Stimulated activated CD4-positive, alpha-beta T cell treated with anti-CD3 and anti-CD28 coated beads, Interleukin-2, amount 100 ng/mL, for 48 hours (primary cell): ENCODE data around the gene TMEM17.
"Not testable (repeated sequence)": the region's sequence is repeated elsewhere in the genome, so short reads cannot be mapped to it uniquely, and the experiment has no call there.

Experiments
- DNase-seq, 2 donors: peaks; one replicate each; pipeline ENCODE4 v3.0.0-alpha.2; 2020

Gene TMEM17

GRCh38 chr2:62505750-62506420, at the start of gene TMEM17:
TMEM17 (minus strand) TSS chr2:62506195; CDS start chr2:62506129, 66 bp downstream.
- peak; percentile 42 to 47 for DNase-seq

DNA sequence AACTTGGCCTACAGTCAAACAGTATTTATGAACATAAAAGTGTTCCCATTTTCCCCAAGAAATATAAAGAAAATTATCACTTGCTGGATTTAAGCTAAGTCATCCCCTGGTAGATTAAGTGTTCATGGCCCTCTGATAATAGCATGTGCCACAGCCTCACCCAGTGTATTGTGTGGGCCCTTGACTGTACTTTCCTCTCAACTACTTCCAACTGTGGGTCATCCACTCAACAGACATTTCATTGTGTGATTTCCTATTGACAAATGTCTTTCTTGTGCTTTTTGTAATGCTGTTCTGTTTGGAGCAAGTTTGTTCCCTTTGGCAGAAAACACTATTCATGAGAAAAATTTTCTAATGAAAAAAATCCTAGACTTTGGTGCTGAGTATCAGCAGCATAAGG, 48.4 kb upstream of the TMEM17 start:
- DNase-seq: no peak

DNA sequence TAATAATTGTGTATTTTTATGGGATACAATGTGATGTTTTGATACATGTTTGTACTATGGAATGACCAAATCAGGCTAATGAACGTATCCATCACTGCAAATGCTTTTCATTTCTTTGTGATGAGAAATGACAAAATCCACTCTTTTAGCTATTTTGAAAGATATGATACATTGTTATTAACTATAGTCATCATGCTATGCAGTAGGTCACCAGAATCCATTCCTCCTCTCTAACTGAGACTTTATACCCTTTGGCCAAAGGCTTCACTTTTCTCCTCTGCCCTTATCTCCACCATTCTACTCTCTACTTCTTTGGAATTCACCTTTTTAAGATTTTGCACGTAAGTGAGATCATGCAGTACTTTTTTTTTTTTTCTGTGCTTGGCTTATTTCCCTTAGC, 44.5 kb upstream of the TMEM17 start:
- no peak for DNase-seq

DNA sequence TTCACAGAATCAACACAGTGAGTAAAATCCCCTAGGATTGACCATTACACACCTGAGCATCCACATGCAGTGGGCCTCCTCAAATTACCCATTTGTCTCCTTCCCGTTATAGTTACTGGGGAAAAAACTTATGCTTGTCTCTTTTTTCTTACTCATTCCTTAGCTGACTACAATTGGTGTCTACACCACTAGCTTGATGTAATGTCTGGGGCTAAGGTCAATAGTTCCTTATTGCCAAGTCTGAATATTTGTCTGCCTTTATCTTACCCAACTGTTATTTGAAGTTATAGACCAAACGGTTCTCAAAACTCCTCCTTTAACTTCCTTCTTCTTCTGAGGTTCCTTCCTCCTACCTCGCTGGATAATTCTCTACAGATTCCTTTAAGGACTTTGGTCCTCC, 41.9 kb upstream of the TMEM17 start:
- DNase-seq: no peak

DNA sequence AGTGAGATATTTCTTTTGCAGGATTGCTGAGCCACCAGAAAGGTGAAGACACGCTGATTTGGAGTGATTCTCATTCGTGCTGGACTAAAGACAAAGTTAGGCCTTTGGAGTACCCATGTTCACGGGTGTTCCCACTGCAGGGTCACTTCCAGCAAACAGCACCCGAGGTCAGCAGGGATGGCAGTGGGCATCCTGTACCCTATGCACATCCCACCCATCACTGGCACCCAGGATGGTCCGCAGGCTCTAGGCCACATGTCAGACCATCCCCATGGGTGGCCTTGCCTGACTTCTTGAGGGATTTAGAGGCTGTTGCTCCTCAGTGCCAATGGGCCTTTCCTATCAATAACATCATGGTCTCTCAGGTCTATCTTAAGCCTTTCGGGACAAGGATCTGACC, 39.3 kb upstream of the TMEM17 start:
- DNase-seq: no peak

DNA sequence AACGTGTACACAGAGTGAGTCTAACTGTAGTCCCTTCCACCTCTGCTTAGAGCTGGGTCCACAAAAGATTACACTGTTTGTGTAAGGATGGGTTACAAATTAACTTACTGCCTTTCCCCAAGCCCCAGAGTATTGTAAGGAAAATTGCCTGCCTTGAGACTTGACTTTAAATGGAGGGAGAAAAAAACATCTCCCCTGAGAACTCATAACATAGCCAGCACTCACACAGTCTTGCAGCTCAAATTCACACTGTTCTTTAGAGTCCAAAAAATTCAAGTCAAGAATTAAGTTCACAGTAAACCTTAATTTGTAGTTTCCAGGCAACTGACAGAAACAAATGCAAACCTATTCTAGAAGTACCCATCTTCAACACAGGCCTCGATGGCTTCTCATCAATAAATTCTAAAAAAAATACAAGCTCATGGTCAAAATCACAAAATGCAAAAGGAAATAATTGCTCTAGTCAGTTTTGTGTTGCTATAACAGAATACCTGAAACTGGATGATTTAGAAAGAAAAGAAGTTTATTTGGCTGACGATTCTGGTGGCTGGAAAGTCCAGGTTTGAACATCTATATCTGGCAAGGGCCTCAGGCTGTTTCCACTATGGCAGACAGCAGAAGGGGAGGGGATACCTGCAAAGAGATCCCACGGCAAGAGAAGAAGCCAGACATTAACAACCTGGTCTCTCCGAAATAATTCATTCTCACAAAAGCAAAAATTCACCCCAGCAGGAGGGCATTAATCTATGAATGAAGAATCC, 34.6 kb upstream of the TMEM17 start:
- DNase-seq: no peak

GRCh38 chr2:62539606-62540407, 33.8 kb upstream of the TMEM17 start:
- DNase-seq: no peak

DNA sequence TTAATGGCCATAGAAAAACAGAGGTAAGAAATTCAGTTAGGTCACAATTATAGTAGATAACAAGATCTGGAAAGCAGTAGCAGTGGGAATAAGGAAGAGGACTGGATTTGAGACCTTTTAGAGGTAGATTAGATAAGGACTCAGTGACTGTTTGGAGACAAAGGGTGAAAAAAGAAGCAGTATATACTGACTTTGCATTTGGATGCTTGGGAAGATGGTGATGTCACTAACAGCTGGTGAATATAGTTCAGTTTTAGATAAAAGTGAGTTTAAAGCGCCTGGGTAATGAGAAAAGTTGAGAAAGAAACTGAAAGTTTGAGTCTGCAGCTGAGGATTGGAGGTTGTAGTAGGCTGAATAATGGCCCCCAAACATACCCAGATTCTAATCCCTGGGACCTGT, 32.8 kb upstream of the TMEM17 start:
- no peak for DNase-seq

DNA sequence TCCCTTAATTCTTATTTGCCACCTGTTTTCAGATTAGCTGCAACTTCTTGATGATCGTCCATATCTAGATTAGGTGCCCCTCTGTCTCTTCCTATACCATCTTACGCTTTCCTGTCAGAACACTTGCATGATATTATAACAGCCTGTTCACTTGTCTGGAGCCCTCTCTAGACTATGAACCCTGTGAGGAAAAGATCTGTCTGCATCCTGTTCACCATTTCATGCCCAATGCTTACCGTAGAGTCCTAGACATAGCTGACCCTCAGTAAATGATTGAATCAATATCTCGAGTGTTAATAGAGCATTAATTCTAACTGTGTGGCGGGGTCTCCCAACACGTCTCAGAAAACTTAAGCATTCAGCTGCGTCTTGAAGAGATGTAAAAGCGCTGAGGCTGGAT, 31.8 kb upstream of the TMEM17 start:
- no peak for DNase-seq

DNA sequence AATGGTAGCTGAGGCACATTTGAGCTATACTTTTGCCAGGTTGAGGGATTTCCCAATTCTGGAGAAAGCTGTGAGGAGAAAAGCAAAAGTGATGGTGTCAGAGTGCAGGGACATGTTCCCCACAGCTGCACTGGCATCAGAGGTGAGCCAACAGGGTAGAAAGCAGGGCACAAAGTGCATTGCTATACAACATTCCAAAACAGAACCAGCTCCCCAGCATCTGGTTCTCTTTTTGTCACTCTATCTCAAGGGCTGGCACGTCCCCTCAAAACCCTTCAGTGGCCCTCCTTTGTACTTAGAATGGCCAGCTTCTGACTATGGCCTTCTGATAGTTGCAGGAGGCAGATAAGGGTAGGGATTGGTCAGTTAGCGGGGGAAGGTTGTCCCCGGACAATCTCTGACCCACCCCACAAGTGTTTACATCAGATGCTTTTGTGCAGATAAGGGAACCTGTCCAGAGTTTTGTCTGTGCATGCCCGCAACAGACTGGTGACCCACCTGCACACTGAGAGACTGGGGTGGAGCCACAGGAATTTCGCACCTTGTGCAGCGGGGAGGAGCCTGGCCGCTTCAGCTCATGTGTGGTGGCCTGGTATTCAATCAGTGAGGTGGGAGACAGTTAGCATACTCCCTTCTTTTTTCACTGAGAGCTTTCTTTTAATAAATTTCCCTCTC, 31.0 kb upstream of the TMEM17 start:
- no peak for DNase-seq

- not testable (repeated sequence) for DNase-seq
Measured at GRCh38 chr2:62535521-62535920, 29.5 kb upstream of the TMEM17 start.

DNA sequence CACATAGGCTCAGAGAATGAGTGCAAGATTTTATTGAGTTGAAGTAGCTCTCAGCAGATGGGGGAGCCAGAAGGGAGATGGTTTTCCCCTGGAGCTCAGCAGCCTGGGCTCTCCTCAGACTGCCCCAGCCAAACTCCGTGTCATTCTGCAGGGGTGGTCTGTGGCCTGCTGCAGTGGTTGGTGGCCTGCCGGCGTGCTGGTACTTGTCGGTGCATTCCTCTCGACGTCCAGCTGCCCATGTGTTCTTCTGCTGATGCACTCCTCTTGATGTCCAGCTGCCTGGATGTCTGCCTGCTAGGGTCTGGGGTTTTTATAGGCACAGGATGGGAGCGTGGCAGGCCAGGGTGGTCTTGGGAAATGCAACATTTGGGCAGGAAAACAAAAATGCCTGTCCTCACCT, 25.6 kb upstream of the TMEM17 start:
- no peak for DNase-seq

- no peak for DNase-seq
Measured at GRCh38 chr2:62529758-62530157, 23.8 kb upstream of the TMEM17 start.

GRCh38 chr2:62527478-62528210, 21.6 kb upstream of the TMEM17 start:
- DNase-seq: no peak

- no peak for DNase-seq
Measured at GRCh38 chr2:62526531-62527381, 20.8 kb upstream of the TMEM17 start.

DNA sequence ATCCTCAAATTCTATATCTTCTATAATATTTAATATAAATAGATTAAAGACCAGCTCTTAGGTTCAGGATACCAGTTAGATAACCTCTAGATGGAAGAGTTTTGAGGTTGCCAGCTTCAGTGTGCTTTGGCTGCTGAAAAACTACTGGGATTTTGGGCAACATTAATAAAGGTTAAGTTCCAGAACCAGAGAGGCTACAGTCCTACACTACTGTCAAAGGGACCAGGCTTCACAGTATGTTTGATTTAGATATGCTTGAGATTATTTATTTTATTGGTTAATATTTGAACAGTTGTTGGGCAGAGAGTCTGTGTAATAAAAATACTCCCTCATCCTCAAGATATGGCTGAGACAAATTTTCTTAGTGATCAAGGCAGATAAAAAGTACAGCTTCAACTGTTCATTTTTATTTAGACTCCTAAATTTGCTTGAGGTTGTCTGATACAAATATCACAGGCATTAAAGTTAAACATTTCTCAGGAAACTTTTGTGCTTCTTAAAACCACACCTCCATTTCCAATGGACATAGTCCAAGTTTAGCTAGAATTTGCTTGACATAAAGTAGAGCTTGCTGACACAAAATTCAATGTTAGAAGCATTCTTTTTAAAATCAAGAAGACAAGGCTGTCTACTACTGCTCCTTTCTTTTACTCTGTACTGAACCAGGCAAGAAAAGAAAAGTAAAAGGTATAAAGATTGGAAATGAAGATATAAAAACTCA, 19.7 kb upstream of the TMEM17 start:
- no peak for DNase-seq

GRCh38 chr2:62524293-62524941, 18.4 kb upstream of the TMEM17 start:
- DNase-seq: no peak

DNA sequence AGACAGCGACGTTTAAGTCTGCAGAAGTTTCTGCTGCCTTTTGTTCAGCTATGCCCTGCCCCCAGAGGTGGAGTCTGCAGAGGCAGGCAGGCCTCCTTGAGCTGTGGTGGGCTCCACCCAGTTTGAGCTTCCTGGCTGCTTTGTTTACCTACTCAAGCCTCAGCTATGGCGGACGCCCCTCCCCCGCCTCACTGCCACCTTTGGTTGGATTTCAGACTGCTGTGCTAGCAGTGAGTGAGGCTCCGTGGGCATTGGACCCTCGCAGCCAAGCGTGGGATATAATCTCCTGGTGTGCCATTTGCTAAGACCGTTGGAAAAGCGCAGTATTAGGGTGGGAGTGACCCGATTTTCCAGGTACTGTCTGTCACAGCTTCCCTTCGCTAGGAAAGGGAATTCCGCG, 15.1 kb upstream of the TMEM17 start:
- DNase-seq: not testable (repeated sequence)

GRCh38 chr2:62512384-62512783, 6.4 kb upstream of the TMEM17 start:
- DNase-seq: no peak

DNA sequence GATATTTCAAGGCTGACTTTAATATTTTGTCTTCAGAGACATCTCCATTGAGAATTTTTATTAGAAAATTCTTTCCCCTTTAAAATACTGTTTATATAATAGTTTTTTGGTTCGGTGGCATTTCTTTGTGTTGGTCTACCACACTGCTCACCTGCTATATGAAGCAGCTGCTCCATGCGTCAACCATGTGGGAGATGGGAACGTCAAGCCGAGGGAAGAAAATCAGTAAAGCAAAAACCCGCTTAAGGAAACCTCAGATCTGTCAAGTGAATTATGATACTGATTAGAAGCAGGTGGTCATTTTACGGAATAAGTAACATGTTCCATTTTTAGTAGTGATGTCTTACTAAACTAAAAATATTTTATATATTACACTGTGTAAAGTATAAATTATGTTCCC, 5.6 kb upstream of the TMEM17 start:
- DNase-seq: no peak
